ENCODE measurements around the gene CACHD1.

The CACHD1 gene

GRCh38 chr1:64555947-64556346 is 86.0 kb downstream of the CACHD1 start:
- DNase-seq = no peak

GRCh38 chr1:64561993-64562392 is 92.1 kb downstream of the CACHD1 start:
- DNase-seq = no peak

GRCh38 chr1:64563958-64564565 is 94.1 kb downstream of the CACHD1 start:
- DNase-seq = no peak

DNA sequence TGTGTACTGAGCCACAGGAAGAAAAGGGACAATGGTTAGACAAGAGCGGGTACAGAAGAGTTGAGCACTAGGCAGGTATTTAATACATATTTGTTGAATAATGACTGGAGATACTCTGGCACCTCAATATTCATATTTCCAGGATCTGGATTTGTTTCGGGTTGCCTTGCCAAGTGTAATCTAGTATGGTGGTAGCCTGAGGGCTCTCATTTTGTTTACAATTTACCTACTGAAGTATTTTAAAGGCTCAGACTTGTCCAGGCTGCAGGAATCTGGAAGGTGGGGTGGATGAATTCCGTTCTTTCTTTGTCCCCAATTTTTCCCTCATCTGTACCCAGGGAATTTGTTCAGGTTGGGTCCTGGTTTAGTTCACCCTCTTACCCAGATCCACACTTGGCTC is 95.0 kb downstream of the CACHD1 start:
- no peak for DNase-seq

DNA sequence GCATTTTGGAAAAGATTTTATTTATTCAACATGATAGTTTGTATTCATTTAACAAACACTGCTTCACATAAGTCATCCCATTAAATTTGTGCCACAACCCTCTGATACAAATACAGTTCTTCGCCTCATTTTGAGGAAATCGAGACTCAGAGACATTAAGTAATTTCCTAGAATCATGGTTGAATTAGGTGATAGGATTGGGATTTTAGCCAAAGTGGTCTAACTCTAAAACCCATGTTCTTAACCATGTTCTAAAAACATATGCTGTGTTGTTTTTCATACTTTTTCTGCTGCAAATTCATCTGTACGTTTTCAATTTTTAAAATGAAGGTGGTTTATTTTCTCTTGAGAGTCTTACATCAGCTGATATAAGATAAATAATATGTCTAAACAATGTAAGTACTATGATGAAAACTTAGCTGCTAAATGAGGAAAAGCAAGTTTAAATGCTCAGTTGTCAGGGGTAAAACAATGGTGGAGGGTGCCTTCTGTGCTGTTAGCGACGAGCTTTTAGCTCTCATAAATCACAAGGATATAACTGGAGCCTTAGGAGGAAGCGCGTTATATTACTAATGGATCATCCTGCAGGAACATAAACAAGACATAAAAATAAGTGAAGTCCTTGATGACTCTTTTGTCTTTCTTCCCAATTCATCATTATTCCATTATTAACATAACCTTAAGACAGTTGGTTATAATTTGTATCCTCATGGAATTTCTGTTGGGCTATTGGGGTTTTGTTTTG is 97.7 kb downstream of the CACHD1 start:
- no peak for DNase-seq

DNA sequence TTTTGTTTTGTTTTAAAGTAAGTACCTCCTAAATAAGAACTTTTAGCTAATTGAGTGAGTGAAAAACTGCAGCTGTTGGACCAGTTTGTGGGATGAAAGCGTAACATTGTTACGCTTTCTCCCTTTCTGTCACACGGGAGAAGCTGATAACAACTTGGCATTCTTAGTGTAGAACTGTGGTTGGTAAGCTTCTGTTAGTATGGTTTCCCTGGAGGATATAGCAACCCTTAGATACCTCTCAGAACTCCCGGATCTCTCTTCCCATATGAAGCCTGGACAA is 98.2 kb downstream of the CACHD1 start:
- DNase-seq = no peak

DNA sequence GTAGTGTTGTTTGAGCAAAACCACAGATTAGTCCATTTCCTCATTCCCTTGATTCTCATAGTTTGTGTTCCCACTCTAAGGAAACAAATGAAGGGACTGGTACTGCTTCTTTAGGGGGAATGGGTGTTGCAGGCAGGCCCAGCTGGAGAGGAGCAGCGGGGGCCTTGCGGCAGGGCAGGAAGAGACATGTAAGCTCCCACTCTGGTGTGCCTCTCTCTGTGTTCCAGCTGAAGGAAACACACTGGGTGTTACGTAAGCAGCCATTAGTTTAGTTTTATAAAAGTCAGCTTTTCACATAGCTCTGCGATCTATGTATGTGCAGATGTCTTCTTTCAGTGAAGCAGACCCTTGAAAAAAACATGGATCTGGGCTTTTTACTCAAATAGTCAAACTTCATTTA is 99.5 kb downstream of the CACHD1 start:
- no peak for DNase-seq

DNA sequence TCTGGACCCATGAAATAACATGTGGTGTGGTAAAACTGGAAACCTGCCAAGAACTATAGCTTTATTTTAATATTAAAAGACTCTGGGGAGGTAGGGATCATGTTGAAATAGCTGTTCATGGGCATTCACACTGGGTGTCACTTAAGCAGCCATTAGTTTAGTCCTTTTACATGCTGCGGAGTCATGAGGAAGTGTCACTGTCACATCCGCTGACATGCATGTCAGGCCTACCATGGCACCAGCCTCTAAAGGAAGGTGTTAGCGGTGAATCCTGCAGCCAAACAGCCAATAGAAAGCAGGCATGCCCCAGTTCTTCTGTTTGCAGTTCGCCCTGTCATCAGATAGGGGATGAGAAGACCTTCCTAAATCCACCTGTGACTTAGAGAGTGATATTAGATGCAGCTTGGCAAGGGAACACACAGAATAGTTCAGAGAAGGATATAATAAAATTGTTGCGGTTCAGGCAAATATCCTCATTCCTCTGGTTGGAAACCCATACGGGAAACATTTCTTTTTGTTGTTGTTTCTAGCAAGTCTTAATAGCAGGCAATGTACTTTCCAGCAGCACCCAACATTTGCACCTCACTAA is 100.4 kb downstream of the CACHD1 start:
- DNase-seq = no peak

- no peak for DNase-seq
Measured at GRCh38 chr1:64572222-64572900, 102.4 kb downstream of the CACHD1 start.

DNA sequence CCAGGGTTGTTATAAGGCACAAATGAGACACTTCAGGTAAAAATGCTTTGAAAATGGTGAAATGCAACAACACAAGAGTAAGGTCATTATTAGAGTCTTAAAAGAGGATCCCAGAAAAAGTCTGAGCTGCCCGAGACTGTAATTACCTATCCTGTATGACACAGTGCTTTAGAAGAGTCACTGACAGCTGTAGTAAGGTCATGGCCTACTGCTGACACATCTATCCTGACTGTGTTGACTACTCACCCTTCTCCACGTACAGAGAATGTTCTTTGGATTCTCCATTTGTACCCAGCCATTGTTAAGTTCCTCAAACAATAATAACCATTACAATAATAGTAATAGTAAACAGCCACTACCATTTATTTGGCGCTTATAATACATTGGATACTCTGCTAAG is 104.4 kb downstream of the CACHD1 start:
- DNase-seq = no peak

- no peak for DNase-seq
Measured at GRCh38 chr1:64575881-64576676, 106.2 kb downstream of the CACHD1 start.

- no peak for DNase-seq
Measured at GRCh38 chr1:64578270-64578973, 108.5 kb downstream of the CACHD1 start.

DNA sequence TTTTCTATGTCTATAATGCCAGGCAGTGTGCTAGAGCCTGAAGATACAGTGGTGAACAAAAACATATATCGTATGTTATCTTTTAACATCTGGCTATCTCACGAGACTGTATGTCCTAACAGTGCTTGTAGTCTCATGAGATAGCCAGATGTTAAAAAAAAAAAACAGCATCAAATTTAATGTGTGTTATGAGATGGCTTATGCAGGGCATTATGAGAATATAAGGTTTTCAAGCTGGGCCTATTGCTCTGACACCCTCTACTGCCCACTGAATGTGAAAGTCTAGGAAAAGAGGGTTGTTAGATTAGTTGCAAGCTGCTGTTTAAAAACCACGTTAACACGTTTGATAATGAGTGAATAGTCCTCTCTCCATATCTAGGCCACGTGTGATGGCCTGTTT is 109.8 kb downstream of the CACHD1 start:
- no peak for DNase-seq

DNA sequence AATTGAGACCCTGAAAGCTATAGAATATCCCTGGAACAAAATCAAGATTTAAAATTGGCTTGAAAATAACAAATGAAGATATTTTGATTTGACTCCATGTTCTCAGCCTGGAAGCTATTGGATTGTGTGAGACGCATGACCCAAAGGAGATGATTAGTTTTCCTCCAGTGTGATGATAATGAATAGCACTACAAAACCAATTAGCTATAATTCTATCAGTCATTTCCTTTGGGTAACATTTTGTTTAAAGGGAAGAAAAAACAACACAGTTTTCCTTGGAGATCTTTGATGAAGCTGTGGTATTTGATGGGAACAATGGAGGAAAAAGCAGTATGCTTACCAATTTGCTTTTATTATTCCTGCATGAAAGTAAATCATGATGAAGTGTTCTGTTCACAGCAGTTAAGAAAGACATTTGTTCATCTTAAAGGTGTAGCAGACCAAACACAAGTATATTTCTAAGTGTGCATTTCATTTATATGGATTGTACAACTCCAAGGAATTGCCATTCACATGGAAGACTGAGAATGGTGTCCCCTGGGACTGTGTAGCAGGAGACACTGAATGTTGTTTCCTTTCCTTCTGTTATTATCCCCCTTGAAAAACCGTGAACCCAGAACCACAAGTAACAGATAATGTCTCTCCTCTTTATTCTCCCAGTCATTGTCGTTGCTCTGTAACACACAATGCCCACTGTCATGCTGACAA is 111.4 kb downstream of the CACHD1 start:
- DNase-seq = no peak

DNA sequence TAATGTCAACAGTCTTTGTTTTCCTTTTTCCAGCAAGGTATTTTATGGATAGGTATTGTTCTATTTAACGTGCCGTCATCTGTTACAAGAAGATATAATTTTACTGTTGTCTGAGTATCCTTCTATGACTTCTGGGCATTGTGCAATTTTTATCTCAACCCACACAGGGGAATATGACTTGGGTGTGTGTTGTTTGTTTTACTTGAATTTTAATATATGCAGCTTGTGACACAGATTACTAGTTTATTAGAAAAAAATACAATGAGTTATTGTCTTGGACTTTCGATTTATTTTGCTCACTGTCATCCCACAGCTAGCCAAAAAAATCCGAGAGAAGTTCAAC is 111.9 kb downstream of the CACHD1 start:
- no peak for DNase-seq

DNA sequence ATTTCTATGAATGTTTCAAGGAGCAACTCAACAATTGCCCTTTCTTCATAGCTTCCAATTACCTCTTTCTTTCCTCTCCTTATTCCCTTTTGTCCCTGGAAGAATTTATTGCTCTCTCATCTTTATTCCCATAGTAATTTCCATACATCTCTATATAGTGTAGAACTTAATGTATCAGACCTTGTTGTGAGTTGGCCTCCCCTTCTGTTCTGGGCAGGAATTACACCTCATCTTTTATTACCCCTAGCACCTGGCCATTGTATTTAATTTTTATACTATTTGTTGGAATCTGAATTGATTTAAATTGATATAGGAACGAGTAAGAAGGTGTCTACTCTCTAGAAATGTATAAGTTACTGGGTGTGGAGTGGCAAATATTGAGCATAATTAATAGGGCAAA is 114.5 kb downstream of the CACHD1 start:
- DNase-seq = no peak

GRCh38 chr1:64588876-64589275 is 118.9 kb downstream of the CACHD1 start:
- DNase-seq = no peak

- DNase-seq = no peak
Measured at GRCh38 chr1:64590316-64590715, 120.4 kb downstream of the CACHD1 start.

GRCh38 chr1:64594446-64594845 is 124.5 kb downstream of the CACHD1 start:
- no peak for DNase-seq

- no peak for DNase-seq
Measured at GRCh38 chr1:64595871-64596515, 126.1 kb downstream of the CACHD1 start.

- DNase-seq = no peak
Measured at GRCh38 chr1:64597113-64597512, 127.2 kb downstream of the CACHD1 start.
